GM12878 (cell line): ENCODE data around the gene THBS3. TPM values are rescaled to one million over a fixed set of nuclear protein-coding genes. Genes with fewer than 3 reads are reported as not detected.

Experiments used
- ATAC-seq: fragments of 200-7000 bp; cut with Tn5 transposase; 3 replicates; pipeline ENCODE4 v1.9.1; 2020; ENCODE audit warnings: mild to moderate bottlenecking, moderate library complexity
- BruUV-seq: library from RNA; stranded (reverse); fragments of 400-500 nt; replicated peaks from 2 replicates; lab custom pipeline; 2021; lab: Mats Ljungman, UMichigan
- CTCF ChIA-PET: fragments of 300-600 bp; sonication (Branson Sonifier 250); formaldehyde crosslinking; extraction: SDS; loops from one replicate; lab custom pipeline; 2021; ENCODE audit warnings: inconsistent platforms; lab: Yijun Ruan, JAX
- POLR2A ChIA-PET: fragments of 350-600 bp; formaldehyde crosslinking; extraction: SDS; loops from one replicate; lab custom pipeline; 2021; ENCODE audit warnings: inconsistent platforms; lab: Charles Lee
- RAD21 ChIA-PET: fragments of 300-600 bp; sonication (Branson Sonifier 250); formaldehyde crosslinking; loops from one replicate; lab custom pipeline; 2023; ENCODE audit warnings: antibody characterized with exemption; ENCODE audit not compliant: unreplicated experiment; lab: Charles Lee
- SMC1A ChIA-PET: fragments of 300-600 bp; sonication (Branson Sonifier 250); formaldehyde crosslinking; loops from one replicate; lab custom pipeline; 2023; ENCODE audit not compliant: unreplicated experiment, uncharacterized antibody; lab: Charles Lee
- DNase-seq: peaks from one replicate; pipeline ENCODE4 v3.0.0-alpha.2; 2011; ENCODE audit warnings: low read depth, low spot score
- FAIRE-seq: peaks from 3 replicates; lab custom pipeline; 2011; peaks lifted over from hg19 to GRCh38; lab: Jason Lieb, UNC
- H2AFZ ChIP-seq: 2 replicates; pipeline ENCODE4 v1.6.0; 2011; ENCODE audit warnings: low read depth, low read length, control low read depth; ENCODE audit not compliant: control insufficient read depth
- H3K27ac ChIP-seq: 2 replicates; pipeline ENCODE4 v1.5.1; 2011; ENCODE audit warnings: control low read depth; ENCODE audit not compliant: control insufficient read depth, insufficient read depth
- H3K27me3 ChIP-seq, 2 experiments: replicated peaks in 1 of 2; 2 replicates each; pipeline versions ENCODE4 v1.6.0 to v1.6.1; 2011; ENCODE audit warnings: low read length in 1 of 2; ENCODE audit not compliant: control insufficient read depth in 2 of 2, insufficient read depth in 2 of 2
- H3K36me3 ChIP-seq, 2 experiments: 2 replicates each; pipeline ENCODE4 v1.5.1; 2011; ENCODE audit warnings: low read length in 1 of 2; ENCODE audit not compliant: control insufficient read depth in 2 of 2, insufficient read depth in 2 of 2
- H3K4me1 ChIP-seq: 2 replicates; pipeline ENCODE4 v1.6.1; 2011; ENCODE audit warnings: mild to moderate bottlenecking, low read length, moderate library complexity, mixed read lengths; ENCODE audit not compliant: control insufficient read depth, insufficient read depth
- H3K4me2 ChIP-seq: 2 replicates; pipeline ENCODE4 v1.6.0; 2011; ENCODE audit warnings: control low read depth; ENCODE audit not compliant: control insufficient read depth, insufficient read depth
- H3K4me3 ChIP-seq: fragments of 200-600 bp; sonication (generic); 2 replicates; pipeline ENCODE4 v1.5.1; 2016
- H3K79me2 ChIP-seq: 2 replicates; pipeline ENCODE4 v1.6.0; 2011; ENCODE audit warnings: low read length; ENCODE audit not compliant: control insufficient read depth, insufficient read depth
- H3K9ac ChIP-seq: 2 replicates; pipeline ENCODE4 v1.8.0; 2011; ENCODE audit warnings: low read length, control low read depth, mixed read lengths; ENCODE audit not compliant: control insufficient read depth, insufficient read depth
- H3K9me3 ChIP-seq: replicated peaks from 3 replicates; pipeline ENCODE4 v1.5.1; 2011; ENCODE audit warnings: mild to moderate bottlenecking, low read length; ENCODE audit not compliant: control insufficient read depth, insufficient read depth
- H4K20me1 ChIP-seq: 2 replicates; pipeline ENCODE4 v1.6.0; 2011; ENCODE audit not compliant: control insufficient read depth, insufficient read depth
- CHD1 ChIP-seq: IDR thresholded peaks from 2 replicates; pipeline ENCODE4 v1.6.1; 2012; ENCODE audit warnings: low read depth, low read length, improper control_type of control experiment
- EGR1 ChIP-seq, 2 experiments: IDR thresholded peaks; 1 replicate in 1 of 2; 2 replicates in 1 of 2; pipeline ENCODE4 v1.6.1; 2011 to 2012; ENCODE audit warnings: low read depth in 2 of 2, low read length in 2 of 2, borderline replicate concordance in 1 of 2, mild to moderate bottlenecking in 1 of 2, moderate library complexity in 1 of 2
- IKZF1 ChIP-seq: fragments of 450-650 bp; conservative IDR thresholded peaks from 2 replicates; pipeline ENCODE4 v1.6.1; 2017; ENCODE audit warnings: antibody characterized with exemption, mild to moderate bottlenecking
- IRF3 ChIP-seq: fragments of 450-650 bp; IDR thresholded peaks from 2 replicates; pipeline ENCODE4 v1.6.1; 2014; ENCODE audit warnings: mild to moderate bottlenecking
- JUNB ChIP-seq: IDR thresholded peaks from 2 replicates; pipeline ENCODE4 v1.6.1; 2016; ENCODE audit warnings: antibody characterized with exemption, mild to moderate bottlenecking
- NR2C1 ChIP-seq: fragments of 450-650 bp; IDR thresholded peaks from 2 replicates; pipeline ENCODE4 v1.6.1; 2017; ENCODE audit warnings: antibody characterized with exemption, mild to moderate bottlenecking, moderate library complexity
- POLR2AphosphoS2 ChIP-seq: IDR thresholded peaks from 2 replicates; pipeline ENCODE4 v1.6.1; 2011; ENCODE audit warnings: low read depth, mild to moderate bottlenecking, low read length, improper control_type of control experiment, moderate library complexity
- POLR2AphosphoS5 ChIP-seq: IDR thresholded peaks from 2 replicates; pipeline ENCODE4 v1.6.1; 2011; ENCODE audit warnings: mild to moderate bottlenecking, low read length, inconsistent platforms
- PRDM15 ChIP-seq: fragments of 450-650 bp; formaldehyde crosslinking; IDR thresholded peaks from 2 replicates; pipeline ENCODE4 v1.4.0; 2020; ENCODE audit warnings: mild to moderate bottlenecking, moderate library complexity
- SMC3 ChIP-seq: IDR thresholded peaks from 2 replicates; pipeline ENCODE4 v1.6.1; 2011; ENCODE audit warnings: low read length, improper control_type of control experiment, borderline replicate concordance
- TCF3 ChIP-seq: IDR thresholded peaks from 2 replicates; pipeline ENCODE4 v1.6.1; 2012; ENCODE audit warnings: low read depth, mild to moderate bottlenecking, low read length, borderline replicate concordance; ENCODE audit not compliant: insufficient read depth
- WGBS: methylation state at CpG from one replicate; pipeline ENCODE4 v1.1.6; 2016; ENCODE audit warnings: low lambda C conversion rate; ENCODE audit not compliant: insufficient replicate concordance, insufficient coverage; ENCODE audit errors: missing lambda C conversion rate; 5-methylcytosine and 5-hydroxymethylcytosine counted together
- in situ Hi-C: fragments of 300-500 bp; cut with MboI; formaldehyde crosslinking; loops from 9 replicates; pipeline ENCODE4 v1.14.3; 2018; ENCODE audit warnings: mixed read lengths
- intact Hi-C: fragments of 100-400 bp; cut with micrococcal nuclease; formaldehyde crosslinking; loops from one replicate; pipeline ENCODE4 v1.14.2; 2022; ENCODE audit not compliant: unreplicated experiment
- polyA plus RNA-seq, 11 experiments: library from polyadenylated mRNA; depleted of rRNA in 4 of 11; unstranded in 6 of 11; stranded (reverse) in 5 of 11; fragments of >200 nt; fragmentation: Nextera tagmentation in 4 of 11; fragmentation: Illumina TruSeq in 1 of 11; extraction: Ambion mirVana in 4 of 11; extraction: Trizol in 1 of 11; gene quantifications; 1 replicate in 1 of 11; 2 replicates in 10 of 11; pipeline versions ENCODE4 v1.2.1 to v1.2.3, GENCODE V29; 2011 to 2016; ENCODE audit warnings: inconsistent platforms in 2 of 11, missing spikeins in 2 of 11, low read depth in 1 of 11
- total RNA-seq, 4 experiments: library from RNA; depleted of rRNA in 3 of 4; stranded (reverse); fragments of >200 nt in 3 of 4; fragmentation: Illumina TruSeq in 1 of 4; extraction: Trizol in 1 of 4; gene quantifications; 2 replicates each; pipeline versions ENCODE4 v1.2.1 to v1.2.3, GENCODE V29; 2013 to 2021

THBS3 gene
- total and polyA plus RNA-seq, 10 of the 15 experiments (the other 5 are each of a cell fraction or from before 2014, with no cell fraction given), result 0.66 to 3.6 (median 2.0) TPM

- no peak for TF ChIP-seq PRDM15 (CRISPR knock-in tag)
Observed at GRCh38 chr1:155184835-155185782, 22.6 kb downstream of the THBS3 start (continued).

GRCh38 chr1:155184351-155184811 lies 23.3 kb downstream of the THBS3 start:
- H3K4me3 ChIP-seq, result no peak overlapping the region
- no peaks in the 10 kb centered on the region for H3K79me2 ChIP-seq
- ATAC-seq, result no peak
- in situ Hi-C loops (no loop called here), intact Hi-C loops (no loop called here)
- ChIA-PET RAD21 (interaction anchor here (1.4 to 1.9 kb wide), 4 partner anchors 10 to 40 kb away, joined by 6 to 13 read pairs (median 7); partner anchors contain the start of gene KRTCAP2), SMC1A (interaction anchor here (1.7 to 2.6 kb wide), 3 partner anchors 7 to 12 kb away, joined by 12 to 17 read pairs (median 14); partner anchors contain the start of gene KRTCAP2), POLR2A (interaction anchor here (1.4 to 2.8 kb wide), 5 partner anchors 10 to 44 kb away, joined by 4 to 23 read pairs (median 9); partner anchors contain the start of gene KRTCAP2), CTCF (interaction anchor here (2.0 to 2.9 kb wide), 4 partner anchors 7 to 43 kb away, joined by 4 to 63 read pairs (median 29); partner anchors contain the start of genes KRTCAP2 and TRIM46)
- no peaks in the 10 kb centered on the region for H4K20me1 ChIP-seq
- H3K27ac ChIP-seq, result peak overlapping the region; percentile 72; the same call in 1 of the 2 replicates
- H3K27me3 ChIP-seq, result no peaks in the 10 kb centered on the region
- no peak overlapping the region for H2AFZ ChIP-seq
- no peak overlapping the region; the same call in 1 of the 2 replicates for H3K4me2 ChIP-seq
- TF ChIP-seq SMC3 (no peak), POLR2AphosphoS5 (no peak), NR2C1 (no peak), IRF3 (no peak), EGR1 (IDR thresholded peaks at IDR 0.05; ENCODE audit: borderline replicate concordance in 1 of 2, low read depth in 2 of 2, low read length in 2 of 2) (no peak), IKZF1 (no peak), JUNB (no peak), POLR2AphosphoS2 (no peak), CHD1 (no peak), TCF3 (no peak)
- DNase-seq, result no peak
- H3K9ac ChIP-seq, result no peak overlapping the region
- no peaks in the 10 kb centered on the region for H3K36me3 ChIP-seq
- H3K9me3 ChIP-seq, result no peaks in the 10 kb centered on the region
- H3K4me1 ChIP-seq, result peaks cover 21% of the 10 kb centered on the region
- no peak for FAIRE-seq
- BruUV-seq, result no TSS peak
- WGBS, result 90% methylated on average over 4 of the region's 4 CpGs
